NCI-H146 treated with DMSO at 0.1 percent for 48 hours (cell line): ENCODE measurements around the gene HEPACAM.

Experiments used
- DNase-seq: peaks from one replicate; lab custom pipeline; 2025; ENCODE audit not compliant: unreplicated experiment; lab: John Stamatoyannopoulos, UW

HEPACAM gene

DNA sequence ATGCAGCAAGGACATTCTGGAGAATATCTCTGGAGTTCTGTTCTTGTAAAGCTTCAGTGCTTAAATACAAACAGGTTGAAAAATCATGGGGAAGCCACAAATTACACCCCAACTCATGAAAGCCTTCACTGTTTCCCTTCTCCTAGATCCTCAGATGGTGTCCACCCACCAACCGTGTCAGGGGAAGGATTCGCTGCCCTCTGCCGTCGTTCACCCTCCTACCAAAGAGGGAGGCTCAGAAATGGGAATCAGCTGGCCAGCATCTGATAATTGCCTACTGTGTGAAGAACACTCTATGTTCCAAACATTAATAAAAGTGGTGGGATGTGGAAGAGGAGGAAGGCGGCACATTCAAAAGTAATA, 7.4 kb upstream of the HEPACAM start:
- DNase-seq: no peak

DNA sequence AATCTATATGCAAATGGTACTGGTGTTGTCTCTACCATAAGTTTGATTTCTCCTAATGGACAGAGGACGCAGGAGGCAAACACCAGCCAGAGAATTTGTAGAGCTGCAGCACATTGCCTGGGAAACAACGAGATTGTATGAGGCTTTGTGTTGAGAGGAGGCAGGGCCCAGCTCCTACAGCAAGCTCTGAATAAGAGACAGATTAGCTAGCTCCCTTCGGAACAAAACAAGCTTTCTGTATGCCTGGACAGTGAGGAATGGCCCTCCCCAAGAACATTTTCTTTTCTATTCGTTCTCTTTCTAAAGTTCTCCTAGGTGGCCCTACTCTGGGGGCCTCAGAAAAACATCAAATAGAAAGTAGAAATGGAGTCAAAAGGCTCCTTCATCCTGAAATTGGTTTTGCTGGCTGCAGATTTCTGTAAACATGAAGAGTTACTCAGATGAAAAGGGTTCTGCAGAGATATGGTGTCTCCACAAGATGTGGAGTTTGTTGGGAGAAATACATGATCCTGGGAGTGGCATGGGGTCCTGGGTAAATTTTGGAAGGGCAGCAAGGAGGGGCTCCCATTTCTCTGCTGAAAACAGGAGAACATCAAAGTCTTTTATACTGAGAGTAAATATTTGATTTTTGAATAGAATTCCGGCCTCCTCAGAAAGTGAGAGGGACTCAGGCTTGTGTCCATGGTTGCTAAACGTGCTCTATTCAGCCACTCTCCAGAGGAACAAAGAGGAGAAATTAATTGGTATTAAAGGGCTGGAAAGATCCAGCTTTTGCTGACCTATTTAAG, 6.8 kb upstream of the HEPACAM start:
- DNase-seq: peak; percentile 1

DNA sequence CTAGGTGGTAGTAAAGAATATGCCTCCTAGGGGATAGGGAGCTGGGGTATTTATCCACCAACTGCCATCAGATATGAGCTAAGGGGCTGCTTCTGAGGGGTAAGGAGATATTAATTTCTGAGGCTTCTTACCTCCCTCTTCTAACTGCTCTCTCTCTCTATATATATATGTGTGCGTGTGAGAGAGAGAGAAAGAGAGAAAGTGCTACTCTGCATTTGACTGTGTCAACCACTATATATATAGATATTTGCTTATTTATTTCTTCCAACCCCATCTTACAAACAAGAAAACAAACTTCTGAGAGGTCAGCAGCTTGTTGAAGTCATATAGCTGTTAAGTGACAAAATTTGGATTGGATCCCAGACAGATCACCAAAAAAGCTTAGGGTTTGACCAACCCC, 5.9 kb upstream of the HEPACAM start:
- DNase-seq: no peak

DNA sequence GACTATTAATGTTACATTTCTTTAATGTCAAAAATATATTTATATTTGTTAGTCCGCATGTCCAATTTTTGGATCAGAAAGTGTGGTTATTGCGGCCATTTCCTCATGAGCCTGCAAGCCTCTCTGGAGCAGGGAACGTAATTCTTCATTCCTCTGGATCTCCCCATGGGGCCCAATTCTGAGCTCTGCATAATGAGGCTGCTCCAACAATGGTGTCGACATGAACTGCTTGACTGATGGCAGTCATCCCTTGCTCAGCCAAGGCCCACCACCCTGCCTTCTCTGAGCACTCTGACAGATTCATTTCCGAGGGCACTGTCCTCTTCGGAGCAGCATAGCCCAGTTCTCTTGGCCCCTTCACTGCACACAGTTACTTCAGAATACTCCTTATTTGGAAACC, 3.1 kb upstream of the HEPACAM start:
- no peak for DNase-seq

DNA sequence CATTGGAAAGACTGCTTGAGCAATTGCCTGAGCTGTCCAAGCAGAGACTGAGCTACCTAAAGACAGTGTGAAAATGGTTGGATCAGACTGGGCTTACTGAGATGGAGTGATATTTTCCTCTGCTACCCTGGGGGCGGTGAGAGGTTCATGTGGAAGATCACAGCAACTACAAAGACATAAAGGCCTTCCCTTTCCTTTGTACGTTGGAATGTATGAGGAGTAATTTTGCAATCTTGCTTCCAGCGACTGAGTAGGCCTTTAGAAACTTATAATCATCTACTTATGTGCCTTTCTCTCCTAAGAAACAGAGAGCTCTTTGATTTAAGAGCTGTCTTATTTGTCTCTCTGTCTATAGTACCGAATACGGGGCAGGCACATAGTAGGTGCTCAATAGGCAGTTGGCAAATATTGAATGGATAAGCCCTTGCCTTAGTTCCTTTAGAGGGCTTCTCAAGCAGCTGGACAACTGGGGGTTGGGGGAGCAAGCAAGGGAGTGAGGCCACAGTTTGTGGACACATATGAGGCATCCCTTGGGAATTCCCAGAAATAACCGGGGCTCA, 2.4 kb upstream of the HEPACAM start:
- no peak for DNase-seq

DNA sequence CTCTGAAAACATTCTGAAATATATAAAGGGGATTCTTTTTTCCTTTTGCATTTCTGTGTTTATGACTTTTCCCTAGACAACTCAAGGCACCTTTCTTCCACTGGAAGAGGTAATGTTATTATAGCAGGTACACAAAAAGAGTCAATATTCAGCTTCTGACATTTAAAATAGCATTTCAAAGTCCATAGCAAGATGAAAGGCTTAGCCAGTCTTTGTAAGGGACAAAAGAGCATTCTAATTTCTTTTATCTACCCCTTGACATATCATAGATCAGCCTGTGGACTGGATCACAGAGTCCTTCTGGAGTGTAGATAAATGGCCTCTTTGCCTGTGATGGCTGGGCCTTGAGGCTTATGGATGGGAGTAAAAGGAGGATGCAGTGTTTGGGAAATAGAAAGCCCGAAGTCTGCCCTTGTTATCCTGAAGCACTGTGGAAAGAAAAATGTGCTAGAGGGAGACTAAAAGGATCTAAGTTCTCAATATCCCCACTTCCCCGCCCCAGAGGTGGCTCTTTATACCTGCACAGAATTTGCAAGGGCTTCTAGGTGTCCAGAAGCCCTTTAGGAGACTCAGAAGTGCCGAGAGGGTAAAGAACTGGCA, 1.6 kb upstream of the HEPACAM start:
- no peak for DNase-seq

DNA sequence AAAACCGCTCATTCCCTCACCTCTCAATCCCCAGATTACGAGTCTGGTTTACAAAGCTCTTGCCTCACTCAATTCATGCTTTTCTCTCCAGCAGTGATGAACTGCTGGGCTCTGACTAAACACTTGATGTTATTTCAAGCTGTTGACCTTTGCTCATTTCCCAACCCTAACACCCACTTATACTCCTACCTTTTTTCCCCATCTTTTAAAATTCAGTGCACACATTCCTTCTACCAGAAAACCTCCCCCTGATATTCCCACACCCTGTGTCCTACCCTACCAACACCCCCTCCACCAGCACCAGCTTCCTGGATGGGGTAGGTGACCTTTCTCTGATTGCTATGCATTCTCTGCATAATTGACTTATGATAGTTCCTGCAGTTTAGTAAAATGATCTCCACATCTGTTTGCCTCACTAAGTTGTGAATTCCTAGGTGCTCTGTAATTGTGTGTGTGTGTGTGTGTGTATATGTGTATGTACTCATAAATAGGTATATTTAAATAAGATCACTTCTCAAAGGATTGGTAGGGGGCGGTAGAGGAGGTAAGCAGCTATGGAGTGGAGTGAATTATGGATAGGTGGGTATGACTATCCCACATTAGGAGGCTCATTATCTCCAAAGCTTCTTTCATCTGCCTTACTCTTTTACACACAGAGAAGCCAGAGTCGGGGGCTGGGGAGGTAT, 842 bp downstream of the HEPACAM start:
- DNase-seq: no peak

DNA sequence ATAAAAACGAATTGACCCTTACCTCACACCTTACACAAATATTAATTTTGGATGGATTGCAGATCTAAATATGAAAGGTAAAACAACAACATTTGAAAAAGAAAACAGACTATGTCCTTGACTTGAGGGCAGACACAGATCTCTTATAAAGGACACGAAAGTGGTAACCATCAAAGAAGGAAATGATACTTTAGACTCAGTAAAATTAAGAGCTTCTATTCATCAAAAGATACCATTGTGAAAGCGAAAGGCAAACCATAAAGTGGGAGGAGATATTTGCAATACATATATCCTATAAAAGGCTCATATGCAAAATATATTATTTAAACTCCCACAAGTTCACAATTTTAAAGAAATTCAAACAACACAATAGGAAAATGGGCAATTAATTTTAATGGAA, 5.0 kb downstream of the HEPACAM start:
- DNase-seq: no peak

DNA sequence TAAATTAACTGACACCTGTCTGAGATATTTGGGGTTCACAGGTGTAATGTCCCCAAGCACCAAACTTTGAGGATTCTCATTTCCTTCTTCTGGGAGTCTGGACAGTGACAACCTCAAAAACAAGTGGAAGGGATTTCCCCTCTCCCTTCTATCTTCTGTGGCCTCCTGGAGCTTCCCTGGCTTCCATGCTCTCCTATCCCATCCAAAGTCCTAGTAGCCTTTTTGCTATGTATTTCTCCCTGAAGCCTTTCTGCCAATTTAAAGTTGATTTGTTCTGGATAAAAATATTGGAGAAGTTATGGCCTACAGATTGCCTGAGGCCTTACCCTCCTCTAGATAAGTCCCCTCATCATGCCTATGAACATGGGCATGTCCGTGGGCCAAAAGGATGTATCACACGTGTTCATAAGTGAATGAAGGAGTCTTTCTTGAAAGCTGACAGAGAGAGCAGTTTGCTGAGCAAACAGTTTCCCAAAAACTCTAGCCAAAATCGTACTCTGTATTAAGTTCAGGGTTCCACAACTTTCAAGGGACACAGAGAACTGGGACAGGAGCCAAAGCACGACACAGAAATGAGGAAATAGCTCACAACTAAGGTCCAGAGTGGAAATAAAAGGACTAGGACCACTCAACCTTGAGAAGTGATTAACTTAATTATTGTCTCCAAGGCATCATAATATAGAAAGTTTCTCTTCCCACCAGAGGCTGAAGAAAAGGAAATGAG, 6.7 kb downstream of the HEPACAM start:
- no peak for DNase-seq

DNA sequence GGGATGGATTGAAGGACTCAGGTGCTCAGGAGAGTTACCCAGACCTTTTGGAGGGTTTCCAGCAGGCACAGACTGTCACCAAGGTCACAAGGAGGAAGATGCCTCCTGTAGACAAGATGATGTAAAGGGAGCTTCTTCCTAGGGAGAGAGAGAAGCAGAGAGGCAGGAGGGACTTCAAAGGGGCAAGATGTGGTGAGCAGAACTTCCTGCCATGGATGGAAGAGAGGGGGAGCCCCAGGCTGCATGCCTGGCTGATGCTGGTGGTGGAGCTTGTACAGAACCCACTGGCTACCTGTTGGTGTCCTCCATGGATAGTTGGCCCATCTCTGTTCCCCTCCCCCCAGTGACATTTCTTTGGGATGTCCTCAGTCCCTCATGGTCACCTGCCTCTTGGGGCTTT, 12.6 kb downstream of the HEPACAM start:
- DNase-seq: no peak

DNA sequence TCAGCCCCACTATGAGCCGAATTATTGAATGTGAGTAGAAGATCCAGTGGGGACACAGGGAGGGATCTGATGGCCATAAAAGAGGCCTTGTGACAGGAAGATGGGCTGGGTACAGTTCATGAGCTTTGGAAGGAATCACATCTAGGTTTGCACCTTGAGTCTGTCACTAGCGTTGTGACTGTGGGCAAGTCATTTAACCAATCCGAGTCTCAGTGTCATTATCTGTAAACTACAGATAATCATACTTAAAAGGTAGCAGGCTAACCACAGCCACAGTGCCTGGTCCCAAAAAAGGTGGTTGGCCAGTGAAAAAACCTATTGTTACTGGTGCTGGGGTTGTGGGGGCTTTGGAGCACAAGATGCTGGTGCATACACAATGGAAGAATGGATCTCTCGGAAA, 13.0 kb downstream of the HEPACAM start:
- DNase-seq: no peak

DNA sequence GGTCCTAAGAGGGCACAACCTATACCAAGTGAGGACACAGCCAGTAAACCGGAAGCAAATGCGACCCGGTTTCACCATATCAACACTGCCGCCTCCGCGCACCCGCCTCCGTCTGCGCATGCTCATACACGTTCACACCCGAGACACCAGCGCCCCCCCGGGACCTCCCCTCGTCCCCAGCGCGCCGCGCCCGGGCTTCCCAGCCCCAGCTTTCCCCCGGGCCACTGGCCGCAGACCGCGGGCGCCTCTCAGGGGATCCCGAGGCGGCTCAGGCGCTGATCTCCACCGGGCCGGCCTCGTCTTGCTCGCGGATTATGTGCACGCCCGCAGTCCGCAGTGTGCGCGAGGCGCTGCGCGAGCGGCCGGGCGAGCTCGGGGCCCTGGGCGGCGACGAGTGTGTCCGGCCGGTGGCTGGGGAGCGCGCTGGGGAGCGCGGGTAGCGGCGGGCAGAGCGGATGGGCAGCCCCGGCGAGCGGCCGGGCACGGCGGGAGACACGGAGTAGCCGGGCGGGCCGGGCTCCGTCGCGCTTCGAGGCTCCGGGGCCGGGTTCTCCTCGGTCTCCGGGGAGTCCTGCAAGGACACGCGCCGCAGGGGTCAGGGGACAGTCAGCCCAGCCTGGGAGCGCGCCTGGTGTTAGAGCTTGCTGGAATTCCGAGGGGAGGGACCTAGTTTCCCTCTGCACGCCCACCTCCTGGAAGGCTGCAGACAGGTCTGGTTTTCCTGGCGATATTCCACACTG, 14.8 kb downstream of the HEPACAM start:
- peak; percentile 74 for DNase-seq

DNA sequence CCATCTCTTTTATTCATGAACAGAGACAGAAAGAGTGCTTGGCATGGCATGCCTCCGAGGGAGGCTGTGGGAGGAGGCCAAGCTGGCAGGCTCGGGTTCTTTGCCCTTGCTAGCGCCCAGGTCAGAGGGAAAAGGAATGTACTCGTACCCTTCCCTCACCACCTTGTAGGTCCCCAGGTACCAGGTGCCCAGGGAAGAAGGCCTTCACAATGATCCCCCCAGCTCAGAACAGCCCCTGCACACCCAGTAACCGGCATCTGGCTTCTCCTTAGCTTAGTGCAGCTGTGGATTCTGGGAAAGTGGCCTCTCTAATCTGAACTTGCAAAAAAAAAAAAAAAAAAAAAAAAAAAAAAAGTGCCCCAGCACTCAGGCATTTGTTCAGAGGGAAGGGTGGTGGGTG, 15.5 kb downstream of the HEPACAM start:
- no peak for DNase-seq

DNA sequence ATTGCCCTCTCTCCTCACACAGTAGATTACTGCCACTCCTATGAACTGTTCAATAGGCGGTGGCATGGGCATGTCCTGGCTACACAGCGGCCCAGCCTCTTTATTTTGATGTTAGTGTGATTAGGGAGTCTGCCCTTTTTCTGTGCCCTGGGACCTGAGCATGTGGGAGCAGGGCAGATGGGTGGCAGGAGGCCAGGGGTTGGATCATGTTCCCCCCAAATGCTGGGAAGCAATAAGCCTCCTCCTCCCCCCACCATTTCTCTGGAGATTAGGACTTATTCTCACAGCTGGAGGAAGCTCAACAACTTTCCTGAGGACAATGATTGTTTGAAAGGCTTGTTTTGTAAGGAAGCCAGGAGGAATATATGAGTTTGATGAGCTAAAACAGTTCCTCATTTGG, 15.9 kb downstream of the HEPACAM start:
- DNase-seq: no peak

DNA sequence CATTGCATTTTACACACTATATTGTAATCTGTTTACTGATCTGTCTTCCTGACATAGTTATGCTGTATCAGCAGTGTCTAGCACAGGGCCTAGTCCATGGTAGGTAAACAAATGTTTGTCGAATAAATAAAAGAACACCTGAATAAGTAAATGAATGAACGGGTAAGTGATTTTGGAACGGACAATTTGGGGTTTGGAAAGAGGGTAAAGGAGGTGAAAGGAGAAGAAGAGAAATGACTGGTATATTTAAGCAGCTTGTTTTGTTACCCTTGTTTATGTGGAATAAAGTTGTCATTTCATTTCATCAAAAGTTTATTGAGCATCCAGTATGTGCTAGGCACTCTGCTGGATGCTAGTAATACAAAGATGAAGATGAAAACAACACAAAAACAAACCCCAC, 16.9 kb downstream of the HEPACAM start, which contains the start of gene HEPN1:
TSS of gene HEPN1 (plus strand) at position 301 of the 400 bp plus-strand sequence.
- no peak for DNase-seq

DNA sequence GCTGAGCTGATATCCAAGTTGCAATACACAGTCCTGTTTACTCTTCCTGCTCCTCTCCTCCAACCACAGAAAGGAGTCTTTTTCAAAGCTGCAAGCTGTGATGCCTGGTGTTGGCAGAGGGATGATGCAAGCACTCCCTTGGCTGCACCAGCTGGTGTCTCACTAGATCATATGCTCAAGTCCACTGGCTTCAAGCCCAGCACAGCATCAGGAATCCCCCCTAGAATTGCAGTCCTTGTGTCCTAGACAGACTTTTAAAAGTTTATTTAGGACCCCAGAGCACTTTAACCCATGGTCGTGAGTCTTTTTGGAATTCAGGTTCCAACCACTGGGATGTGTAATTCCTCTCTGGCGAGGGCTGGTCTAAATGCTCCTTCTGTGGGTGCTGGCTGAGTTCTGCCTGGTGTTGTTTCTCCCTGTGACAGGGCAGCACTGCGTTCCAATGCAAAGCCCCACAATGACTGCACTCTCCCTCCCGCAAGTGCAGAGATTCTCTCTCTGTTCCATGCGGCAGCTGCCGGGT, 18.7 kb downstream of the HEPACAM start:
- DNase-seq: no peak

DNA sequence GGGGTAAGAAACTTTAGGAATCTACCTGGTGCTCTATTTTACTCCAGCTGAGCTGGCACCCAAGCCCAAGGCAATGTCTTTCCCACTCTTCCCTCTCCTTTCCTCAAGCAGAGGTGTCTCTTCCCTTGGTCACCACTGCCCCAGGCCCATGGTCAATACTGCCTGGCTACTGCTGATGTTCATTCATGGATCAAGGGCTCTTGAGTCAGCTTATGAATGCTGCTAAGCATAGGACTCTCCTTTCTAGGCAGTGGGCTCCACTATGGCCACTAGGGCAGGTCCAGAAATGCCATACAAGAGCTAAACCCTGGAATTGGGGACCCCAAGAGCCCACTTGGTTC, 19.5 kb downstream of the HEPACAM start:
- no peak for DNase-seq

DNA sequence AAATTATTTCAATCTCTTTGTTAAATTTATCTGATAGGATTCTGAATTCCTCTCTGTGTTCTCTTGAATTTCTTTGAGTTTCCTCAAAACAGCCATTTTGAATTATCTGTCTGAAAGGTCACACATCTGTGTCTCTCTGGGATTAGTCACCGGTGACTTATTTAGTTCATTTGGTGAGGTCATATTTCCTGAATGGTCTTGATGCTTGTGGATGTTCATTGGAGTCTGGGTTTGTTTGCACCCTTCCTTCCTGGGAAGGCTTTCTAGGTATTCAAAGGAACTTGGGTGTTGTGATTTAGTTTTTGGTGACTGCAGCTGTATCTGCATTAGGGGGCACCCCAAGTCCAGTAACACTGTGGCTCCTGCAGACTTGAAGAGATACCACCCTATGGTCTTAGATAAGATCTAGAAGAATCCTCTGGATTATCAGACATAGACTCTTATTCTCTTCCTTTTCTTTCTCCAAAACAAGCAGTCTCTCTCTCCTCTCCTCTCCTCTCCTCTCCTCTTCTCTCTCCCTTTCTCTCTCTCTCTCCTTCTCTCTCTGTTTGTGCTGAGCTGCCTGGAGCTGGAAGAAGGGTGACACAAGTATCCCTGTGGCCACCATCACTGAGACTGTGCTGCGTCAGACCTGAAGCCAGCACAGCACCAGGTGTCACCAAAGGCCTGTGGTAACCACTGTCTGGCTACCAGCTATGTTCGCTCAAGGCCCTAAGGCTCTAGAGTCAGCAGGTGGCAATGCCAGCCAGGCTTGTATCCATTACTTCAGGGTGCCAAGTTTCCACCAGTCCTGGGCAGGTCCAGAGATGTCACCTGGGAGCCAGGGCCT, 20.1 kb downstream of the HEPACAM start:
- DNase-seq: no peak

DNA sequence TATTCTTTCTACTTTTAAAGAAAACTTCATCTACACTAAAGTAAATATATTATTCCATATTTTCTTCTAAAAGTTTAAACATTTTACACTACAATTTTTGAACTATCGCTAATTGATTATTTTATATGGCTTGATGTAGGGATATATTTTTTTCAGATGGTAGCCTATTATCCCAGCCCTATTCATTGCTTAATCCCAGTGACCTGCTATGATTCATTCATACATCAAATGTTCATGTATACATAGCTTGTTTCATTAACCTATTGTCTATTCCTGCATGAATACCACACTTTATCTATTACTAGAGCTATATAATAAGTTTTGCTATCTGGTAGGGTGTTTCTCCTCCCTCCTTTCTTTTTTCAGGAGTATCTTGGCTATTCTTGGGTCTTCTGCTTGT, 33.2 kb downstream of the HEPACAM start:
- DNase-seq: no peak

DNA sequence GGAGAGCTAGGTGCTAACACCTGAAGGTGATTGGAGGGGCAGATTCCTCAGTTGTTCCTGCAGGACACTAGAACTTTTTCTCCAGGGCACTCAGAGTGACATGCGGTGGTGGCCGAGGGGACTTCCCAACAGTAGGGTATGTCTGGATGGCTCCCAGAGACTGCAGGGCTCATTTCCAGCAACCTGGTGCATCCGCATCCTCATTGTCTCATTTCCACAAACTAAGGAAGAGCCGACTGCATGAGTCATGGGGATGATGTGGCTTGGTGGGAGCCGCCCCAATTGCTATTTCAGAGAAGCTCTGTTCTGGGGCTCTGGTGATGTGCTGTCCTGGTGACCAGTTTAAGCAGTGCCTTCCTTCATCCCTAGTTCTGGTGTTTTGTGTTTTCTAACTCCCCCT, 35.4 kb downstream of the HEPACAM start:
- DNase-seq: no peak
